Effector memory CD4-positive, alpha-beta T cell (primary cell): ENCODE data around the gene SCG3.
A peak's percentile ranks its signal among the peaks of the same experiment; 100 is the strongest.

Experiments
- DNase-seq, 3 donors: peaks; one replicate each; pipeline ENCODE4 v3.0.0-alpha.2; 2020
- H3K27ac ChIP-seq: 2 replicates; pipeline ENCODE4 v1.7.0; 2013; ENCODE audit warnings: mild to moderate bottlenecking, low read length, moderate library complexity; ENCODE audit not compliant: insufficient read depth, poor library complexity, severe bottlenecking
- H3K27me3 ChIP-seq: replicated peaks from 2 replicates; pipeline ENCODE4 v1.7.0; 2013; ENCODE audit warnings: mild to moderate bottlenecking, low read length; ENCODE audit not compliant: insufficient read depth, control insufficient read depth, poor library complexity, severe bottlenecking
- H3K36me3 ChIP-seq: 2 replicates; pipeline ENCODE4 v1.7.0; 2013; ENCODE audit warnings: mild to moderate bottlenecking, low read length, moderate library complexity; ENCODE audit not compliant: control insufficient read depth, insufficient read depth
- H3K4me1 ChIP-seq: 2 replicates; pipeline ENCODE4 v1.7.0; 2013; ENCODE audit warnings: low read length, mild to moderate bottlenecking; ENCODE audit not compliant: control insufficient read depth, insufficient read depth, poor library complexity, severe bottlenecking
- H3K4me3 ChIP-seq: 2 replicates; pipeline ENCODE4 v1.7.0; 2013; ENCODE audit warnings: low read length, low read depth, mild to moderate bottlenecking; ENCODE audit not compliant: insufficient read depth, poor library complexity, severe bottlenecking
- H3K9me3 ChIP-seq: 2 replicates; pipeline ENCODE4 v1.7.0; 2013; ENCODE audit warnings: mild to moderate bottlenecking, low read length, moderate library complexity; ENCODE audit not compliant: control insufficient read depth

Gene SCG3

GRCh38 chr15:51737522-51738305, 56.4 kb downstream of the SCG3 start, which contains the start of gene LYSMD2:
Gene LYSMD2, minus strand, starts transcription at chr15:51737655. Its CDS starts 33 bp downstream, at chr15:51737622.
- peaks cover 44% of the 10 kb centered on the region for H3K4me1 ChIP-seq
- no peaks in the 10 kb centered on the region for H3K9me3 ChIP-seq
- peak within 1 kb of the TSS; percentile 72 for H3K4me3 ChIP-seq
- no peaks in the 10 kb centered on the region for H3K27me3 ChIP-seq
- H3K27ac ChIP-seq: peak within 1 kb of the TSS; percentile 83
- peak; percentile 48 to 55 (median 54) for DNase-seq
- H3K36me3 ChIP-seq: no peaks in the 10 kb centered on the region

DNA sequence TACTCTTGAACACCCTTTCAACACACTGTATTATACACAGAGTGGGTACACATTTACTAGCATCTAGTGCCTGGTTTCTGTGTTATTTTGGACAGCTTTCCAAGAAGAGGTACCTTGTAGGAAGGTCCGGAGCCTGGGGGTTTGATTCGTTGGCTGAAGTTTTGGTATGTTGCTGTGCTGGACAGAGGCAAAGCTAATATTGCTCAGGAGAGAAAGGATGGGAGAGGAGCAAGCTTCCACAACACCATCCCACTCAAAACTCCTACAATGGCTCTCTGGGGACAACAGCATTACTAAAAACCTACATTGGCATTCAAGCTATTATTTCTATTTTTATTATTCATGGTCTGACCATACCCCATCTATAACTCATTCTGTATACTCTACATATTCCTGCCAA, 57.2 kb downstream of the SCG3 start:
- Histone ChIP-seq H3K9me3 (no peaks in the 10 kb centered on the region), H3K4me1 (peaks cover 35% of the 10 kb centered on the region), H3K27ac (peak overlapping the region; percentile 83), H3K27me3 (no peaks in the 10 kb centered on the region), H3K36me3 (no peaks in the 10 kb centered on the region), H3K4me3 (no peak overlapping the region)
- DNase-seq: no peak

- Histone ChIP-seq H3K27me3 (no peaks in the 10 kb centered on the region), H3K9me3 (no peaks in the 10 kb centered on the region), H3K4me3 (no peak overlapping the region), H3K36me3 (no peaks in the 10 kb centered on the region), H3K4me1 (peaks cover 33% of the 10 kb centered on the region), H3K27ac (peak overlapping the region; percentile 83)
- no peak for DNase-seq
These were observed 57.9 kb downstream of the SCG3 start for GRCh38 chr15:51739061-51739712.

- no peaks in the 10 kb centered on the region for H3K9me3 ChIP-seq
- H3K4me3 ChIP-seq: no peak overlapping the region
- H3K4me1 ChIP-seq: no peaks in the 10 kb centered on the region
- no peak for DNase-seq
- H3K36me3 ChIP-seq: no peaks in the 10 kb centered on the region
- H3K27me3 ChIP-seq: no peaks in the 10 kb centered on the region
- H3K27ac ChIP-seq: no peak overlapping the region
These were observed 68.0 kb downstream of the SCG3 start for GRCh38 chr15:51749307-51749706.

GRCh38 chr15:51750186-51750585, 68.9 kb downstream of the SCG3 start:
- Histone ChIP-seq H3K27me3 (no peaks in the 10 kb centered on the region), H3K27ac (no peak overlapping the region), H3K4me3 (no peak overlapping the region), H3K9me3 (no peaks in the 10 kb centered on the region), H3K36me3 (no peaks in the 10 kb centered on the region), H3K4me1 (no peaks in the 10 kb centered on the region)
- no peak for DNase-seq

GRCh38 chr15:51750792-51751696, 69.7 kb downstream of the SCG3 start, which contains the start of gene TMOD2:
Gene TMOD2, plus strand, starts transcription at chr15:51751597. Its CDS starts 14,845 bp downstream, at chr15:51766442.
- no peaks in the 10 kb centered on the region for H3K27me3 ChIP-seq
- H3K27ac ChIP-seq: no peak within 1 kb of the TSS
- H3K4me3 ChIP-seq: peak within 1 kb of the TSS; percentile 57
- no peaks in the 10 kb centered on the region for H3K4me1 ChIP-seq
- H3K9me3 ChIP-seq: no peaks in the 10 kb centered on the region
- DNase-seq: peak; percentile 15 to 25 (median 24)
- H3K36me3 ChIP-seq: no peaks in the 10 kb centered on the region

- no peaks in the 10 kb centered on the region for H3K9me3 ChIP-seq
- H3K27me3 ChIP-seq: no peaks in the 10 kb centered on the region
- H3K4me1 ChIP-seq: no peaks in the 10 kb centered on the region
- H3K36me3 ChIP-seq: no peaks in the 10 kb centered on the region
- no peak for DNase-seq
- H3K4me3 ChIP-seq: peak overlapping the region; percentile 57
- no peak overlapping the region for H3K27ac ChIP-seq
These were observed 70.7 kb downstream of the SCG3 start for GRCh38 chr15:51751697-51752683.

DNA sequence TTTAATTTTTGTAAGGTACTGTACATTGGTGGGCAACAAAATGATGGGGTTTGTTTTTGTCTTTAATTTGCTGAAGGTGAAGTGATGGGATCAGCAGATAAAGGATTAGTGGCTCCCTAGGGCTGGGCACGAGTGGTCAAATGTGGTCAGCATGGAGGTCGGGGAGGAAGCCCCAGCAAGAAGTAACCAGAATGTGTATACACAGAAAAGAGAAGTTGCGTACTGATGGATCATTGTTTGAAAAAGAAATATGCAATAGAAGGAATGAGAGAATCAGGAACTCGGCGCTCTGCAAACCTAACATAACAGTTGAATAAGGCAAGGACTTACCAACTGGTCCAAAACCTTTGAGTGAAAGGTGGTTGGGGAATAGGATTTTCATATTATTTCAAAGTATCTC, 71.6 kb downstream of the SCG3 start:
- Histone ChIP-seq H3K4me3 (no peak overlapping the region), H3K4me1 (no peaks in the 10 kb centered on the region), H3K27ac (no peak overlapping the region), H3K36me3 (no peaks in the 10 kb centered on the region), H3K9me3 (no peaks in the 10 kb centered on the region), H3K27me3 (no peaks in the 10 kb centered on the region)
- no peak for DNase-seq

DNA sequence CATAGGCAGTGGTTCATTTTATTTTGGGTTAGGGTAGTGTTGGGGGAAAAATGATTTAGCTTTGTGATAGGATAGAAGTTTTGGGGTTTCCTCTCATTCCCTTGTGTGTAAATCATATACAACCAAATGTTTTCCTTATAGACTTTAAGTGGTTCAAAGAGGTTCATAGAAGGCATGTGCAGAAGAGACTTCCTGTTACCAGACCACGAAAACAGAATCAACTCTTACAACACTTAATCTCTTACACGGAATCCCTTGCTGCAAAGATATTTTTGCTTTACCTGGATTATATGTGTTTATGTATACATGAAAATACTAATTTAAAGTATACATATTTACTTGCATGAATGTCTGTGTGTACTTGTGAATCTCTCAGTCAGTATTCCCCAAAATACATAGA, 73.0 kb downstream of the SCG3 start:
- H3K9me3 ChIP-seq: no peaks in the 10 kb centered on the region
- H3K27ac ChIP-seq: no peak overlapping the region
- H3K4me3 ChIP-seq: no peak overlapping the region

More for the DNA sequence above, 73.0 kb downstream of the SCG3 start:
- H3K4me1 ChIP-seq: no peaks in the 10 kb centered on the region
- H3K36me3 ChIP-seq: no peaks in the 10 kb centered on the region
- no peaks in the 10 kb centered on the region for H3K27me3 ChIP-seq
- no peak for DNase-seq
